Measurements from ENCODE around the gene PM20D1. TPM values are rescaled to one million over a fixed set of nuclear protein-coding genes. Genes with fewer than 3 reads are reported as not detected.
"Not testable (repeated sequence)": the region's sequence is repeated elsewhere in the genome, so short reads cannot be mapped to it uniquely, and the experiment has no call there.

Gene PM20D1
- total RNA-seq, 2 donors from 2014 or later = 0.44 to 0.96 TPM

DNA sequence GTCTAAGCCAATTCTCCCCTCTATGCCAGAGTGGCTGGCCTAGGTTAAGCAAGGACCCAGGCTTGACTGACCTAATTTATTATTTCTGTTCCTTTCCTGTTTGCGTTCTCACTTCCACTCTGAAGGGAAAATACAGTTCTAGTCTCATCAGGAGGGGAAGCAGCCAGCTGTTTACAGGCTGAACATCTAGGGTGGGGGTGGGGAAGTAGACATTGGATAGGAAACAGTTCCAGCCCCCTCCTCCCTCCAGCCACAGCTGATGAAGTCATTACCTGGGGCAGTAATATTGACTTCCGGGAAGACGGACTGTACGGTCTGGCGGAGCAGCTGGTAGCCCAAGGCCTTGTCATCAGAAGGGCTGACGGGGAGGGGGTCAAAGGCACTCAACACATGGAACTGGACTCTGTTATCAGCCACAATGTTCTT, 17.6 kb downstream of the PM20D1 start:
- no peaks in the 10 kb centered on the region for H3K9me3 Mint-ChIP-seq
- no peak overlapping the region for H3K4me3 Mint-ChIP-seq
- DNase-seq (no peak), ATAC-seq (replicated peaks in 1 of 2) (no peak)
- H3K27ac Mint-ChIP-seq = no peak overlapping the region
- H3K36me3 Mint-ChIP-seq (ENCODE audit: insufficient read depth in 2 of 2) = no peaks in the 10 kb centered on the region
- H3K27me3 Mint-ChIP-seq (ENCODE audit: low read depth) = no peaks in the 10 kb centered on the region
- H3K4me1 Mint-ChIP-seq (ENCODE audit: low read depth) = no peaks in the 10 kb centered on the region

DNA sequence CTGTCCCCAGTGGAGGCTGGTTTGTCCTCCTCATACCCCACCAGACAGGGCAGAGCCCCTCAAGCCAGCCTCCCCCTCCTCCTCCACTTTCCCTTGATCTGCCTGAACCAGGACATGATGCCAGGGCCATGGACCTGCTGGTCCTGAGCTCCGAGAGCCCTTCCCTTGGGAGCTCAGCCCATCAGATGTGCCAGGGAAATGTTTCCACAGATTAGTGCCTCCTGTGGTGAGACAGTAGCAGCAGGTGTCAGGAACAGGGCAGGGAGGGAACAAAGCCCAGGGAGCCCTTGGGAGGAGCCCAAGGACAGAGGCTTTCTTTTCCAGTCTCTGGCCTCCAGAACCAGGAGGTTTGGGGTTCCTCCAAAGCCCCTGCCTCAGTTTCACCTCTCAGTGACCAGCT, 22.3 kb downstream of the PM20D1 start:
- no peak overlapping the region for H3K4me3 Mint-ChIP-seq
- no peaks in the 10 kb centered on the region for H3K27me3 Mint-ChIP-seq (ENCODE audit: low read depth)
- ATAC-seq (replicated peaks in 1 of 2) (no peak), DNase-seq (no peak)
- peaks cover 2 to 4% of the 10 kb centered on the region in 2 donors for H3K9me3 Mint-ChIP-seq
- no peak overlapping the region for H3K27ac Mint-ChIP-seq
- peaks cover 0 to 3% of the 10 kb centered on the region in 2 donors for H3K36me3 Mint-ChIP-seq (ENCODE audit: insufficient read depth in 2 of 2)
- peaks cover 20% of the 10 kb centered on the region for H3K4me1 Mint-ChIP-seq (ENCODE audit: low read depth)

GRCh38 chr1:205826995-205827394, 22.9 kb downstream of the PM20D1 start:
- no peak overlapping the region for H3K4me3 Mint-ChIP-seq
- peaks cover 2 to 4% of the 10 kb centered on the region in 2 donors for H3K9me3 Mint-ChIP-seq
- H3K27ac Mint-ChIP-seq = no peak overlapping the region
- no peak for DNase-seq
- peaks cover 20% of the 10 kb centered on the region for H3K4me1 Mint-ChIP-seq (ENCODE audit: low read depth)
- H3K27me3 Mint-ChIP-seq (ENCODE audit: low read depth) = no peaks in the 10 kb centered on the region
- ATAC-seq (replicated peaks in 1 of 2) = no peak
- H3K36me3 Mint-ChIP-seq (ENCODE audit: insufficient read depth in 2 of 2) = peaks cover 0 to 3% of the 10 kb centered on the region in 2 donors

DNA sequence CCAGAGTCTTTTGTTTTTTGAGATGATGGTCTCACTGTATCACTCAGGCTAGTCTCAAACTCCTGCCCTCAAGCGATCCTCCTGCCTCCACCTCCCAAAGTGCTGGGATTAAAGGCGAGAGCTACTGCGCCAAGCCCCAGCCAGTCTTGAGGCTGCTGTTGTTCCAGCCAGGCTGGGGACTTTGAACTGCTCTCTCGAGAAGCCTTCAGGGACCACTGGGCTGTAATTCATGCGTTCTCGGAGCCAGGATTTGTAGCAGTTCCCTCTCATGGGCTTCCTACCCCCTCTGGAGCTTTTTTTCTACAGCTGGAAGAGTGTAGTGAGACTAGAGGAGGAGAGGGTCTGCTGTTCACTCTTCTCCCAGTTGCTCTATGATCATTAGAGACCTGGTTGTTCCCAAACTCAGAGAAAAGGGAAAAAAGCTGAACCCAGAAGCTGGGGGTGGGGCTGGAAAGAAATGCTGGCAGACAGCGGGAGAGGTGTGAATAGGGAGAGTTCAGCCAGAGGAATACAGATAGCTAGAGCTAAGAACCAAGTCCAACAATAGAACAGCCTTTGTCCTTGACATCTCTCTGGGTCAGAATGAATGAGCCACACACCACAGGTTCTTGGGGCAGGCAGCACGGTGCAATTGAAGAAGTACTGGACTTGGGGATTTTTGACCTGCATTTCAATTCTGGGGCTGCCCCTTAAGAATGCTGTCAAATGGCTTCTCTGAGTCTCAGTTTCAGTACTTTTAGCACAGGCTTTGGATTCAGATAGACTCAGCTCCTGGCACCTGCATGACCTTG, 23.7 kb downstream of the PM20D1 start:
- H3K9me3 Mint-ChIP-seq = peaks cover 2 to 4% of the 10 kb centered on the region in 2 donors
- no peak overlapping the region for H3K4me3 Mint-ChIP-seq
- H3K27ac Mint-ChIP-seq = no peak overlapping the region
- H3K36me3 Mint-ChIP-seq (ENCODE audit: insufficient read depth in 2 of 2) = peaks cover 0 to 3% of the 10 kb centered on the region in 2 donors
- no peaks in the 10 kb centered on the region for H3K27me3 Mint-ChIP-seq (ENCODE audit: low read depth)
- H3K4me1 Mint-ChIP-seq (ENCODE audit: low read depth) = peaks cover 20% of the 10 kb centered on the region
- ATAC-seq (replicated peaks in 1 of 2) = peak; percentile 37 to 48
- DNase-seq = no peak

GRCh38 chr1:205824180-205824579, 25.8 kb downstream of the PM20D1 start:
- Mint-ChIP-seq H3K27ac (no peak overlapping the region), H3K4me1 (ENCODE audit: low read depth) (peaks cover 20% of the 10 kb centered on the region), H3K36me3 (ENCODE audit: insufficient read depth in 2 of 2) (peaks cover 0 to 3% of the 10 kb centered on the region in 2 donors), H3K9me3 (peaks cover 2 to 4% of the 10 kb centered on the region in 2 donors), H3K4me3 (no peak overlapping the region), H3K27me3 (ENCODE audit: low read depth) (no peaks in the 10 kb centered on the region)
- ATAC-seq (replicated peaks in 1 of 2) (peak in 1 of 2 donors; percentile 23), DNase-seq (no peak)

DNA sequence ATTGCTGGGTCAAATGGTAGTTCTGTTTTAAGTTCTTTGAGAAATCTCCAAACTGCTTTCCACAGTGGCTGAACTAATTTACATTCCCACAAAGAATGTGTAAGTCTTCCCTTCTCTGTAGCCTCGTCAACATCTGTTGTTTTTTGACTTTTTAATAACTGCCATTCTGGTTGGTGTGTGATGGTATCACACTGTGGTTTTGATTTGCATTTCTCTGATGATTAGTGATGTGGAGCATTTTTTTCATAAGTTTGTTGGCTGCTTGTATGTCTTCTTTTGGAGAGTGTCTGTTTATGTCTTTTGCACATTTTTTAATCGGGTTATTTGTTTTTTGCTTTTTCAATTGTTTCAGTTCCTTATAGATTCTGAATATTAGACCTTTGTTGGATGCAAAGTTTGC, 26.7 kb downstream of the PM20D1 start:
- H3K36me3 Mint-ChIP-seq (ENCODE audit: insufficient read depth in 2 of 2); H3K4me3 Mint-ChIP-seq; H3K27ac Mint-ChIP-seq; H3K9me3 Mint-ChIP-seq; H3K27me3 Mint-ChIP-seq (ENCODE audit: low read depth); ATAC-seq (replicated peaks in 1 of 2); DNase-seq: not testable (repeated sequence)
- H3K4me1 Mint-ChIP-seq (ENCODE audit: low read depth) = peaks cover 20% of the 10 kb centered on the region

GRCh38 chr1:205822397-205822796, 27.5 kb downstream of the PM20D1 start:
- no peaks in the 10 kb centered on the region for H3K27me3 Mint-ChIP-seq (ENCODE audit: low read depth)
- peaks cover 0 to 3% of the 10 kb centered on the region in 2 donors for H3K36me3 Mint-ChIP-seq (ENCODE audit: insufficient read depth in 2 of 2)
- no peak overlapping the region for H3K4me3 Mint-ChIP-seq
- DNase-seq (no peak), ATAC-seq (replicated peaks in 1 of 2) (no peak)
- peaks cover 20% of the 10 kb centered on the region for H3K4me1 Mint-ChIP-seq (ENCODE audit: low read depth)
- no peak overlapping the region for H3K27ac Mint-ChIP-seq
- H3K9me3 Mint-ChIP-seq = peaks cover 2 to 4% of the 10 kb centered on the region in 2 donors

DNA sequence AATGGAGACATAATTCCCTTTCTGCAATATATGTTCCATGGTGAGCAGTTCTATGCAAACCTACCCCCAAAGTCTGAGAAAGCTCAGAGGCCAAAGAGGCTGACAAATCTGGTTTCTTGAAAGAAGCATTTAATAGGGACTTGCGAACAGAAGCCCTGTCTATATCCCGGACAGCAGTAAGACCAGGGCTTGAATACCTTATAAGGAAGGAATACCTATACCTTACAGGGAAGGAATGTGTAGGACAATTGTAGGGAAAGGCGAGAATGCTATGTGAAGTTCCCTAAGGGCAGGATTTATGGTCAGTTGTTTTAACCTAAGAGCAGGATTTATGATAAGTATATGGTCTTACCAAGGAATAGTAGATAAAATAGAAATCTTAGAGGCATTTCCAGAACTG, 31.9 kb downstream of the PM20D1 start:
- peaks cover 1 to 3% of the 10 kb centered on the region in 2 donors for H3K36me3 Mint-ChIP-seq (ENCODE audit: insufficient read depth in 2 of 2)
- DNase-seq = no peak

DNA sequence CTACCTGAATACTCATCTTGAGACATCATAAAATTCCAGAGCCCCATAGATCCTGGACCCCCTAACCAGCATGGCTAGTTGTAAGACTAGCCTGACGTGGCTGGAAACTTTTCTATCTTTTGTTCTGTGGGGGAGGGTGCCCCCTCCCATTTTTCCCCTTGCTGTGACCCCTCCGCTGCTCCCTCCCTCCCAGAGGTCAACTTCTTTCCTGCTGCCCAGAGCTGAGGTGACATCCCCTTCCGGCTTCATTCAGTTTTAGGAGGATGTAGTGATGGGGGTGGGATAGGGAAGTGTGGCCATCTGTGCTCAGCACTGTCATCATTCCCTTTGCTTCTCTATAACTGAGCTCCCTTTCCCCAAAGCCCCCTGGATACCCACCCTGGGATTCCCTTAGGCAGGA, 32.6 kb downstream of the PM20D1 start:
- no peaks in the 10 kb centered on the region for H3K9me3 Mint-ChIP-seq
- H3K27ac Mint-ChIP-seq = no peak overlapping the region
- H3K27me3 Mint-ChIP-seq (ENCODE audit: low read depth) = no peaks in the 10 kb centered on the region
- no peak overlapping the region for H3K4me3 Mint-ChIP-seq
- no peak for ATAC-seq (replicated peaks in 1 of 2)
- peaks cover 10% of the 10 kb centered on the region for H3K4me1 Mint-ChIP-seq (ENCODE audit: low read depth)
- DNase-seq = no peak
- H3K36me3 Mint-ChIP-seq (ENCODE audit: insufficient read depth in 2 of 2) = peaks cover 1 to 3% of the 10 kb centered on the region in 2 donors

More for the DNA sequence above, 31.9 kb downstream of the PM20D1 start:
- Mint-ChIP-seq H3K27ac (no peak overlapping the region), H3K9me3 (no peaks in the 10 kb centered on the region), H3K4me1 (ENCODE audit: low read depth) (peaks cover 9% of the 10 kb centered on the region), H3K4me3 (no peak overlapping the region), H3K27me3 (ENCODE audit: low read depth) (no peaks in the 10 kb centered on the region)
- ATAC-seq (replicated peaks in 1 of 2) = no peak

DNA sequence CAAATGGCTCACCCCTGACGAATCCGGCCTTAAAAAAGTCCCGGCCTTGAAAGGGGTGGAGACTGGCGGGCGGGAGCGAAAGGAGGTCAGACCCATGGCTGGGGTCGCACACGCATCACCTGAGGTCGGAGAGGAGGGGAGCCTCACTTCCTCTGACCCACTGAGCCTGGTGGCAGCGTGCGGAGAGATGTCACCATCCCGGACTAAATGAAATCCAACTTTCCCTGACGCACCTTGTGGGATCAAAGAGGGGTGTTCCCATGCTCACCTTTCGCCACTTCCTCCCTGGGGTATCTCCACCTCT, 36.2 kb downstream of the PM20D1 start:
- Mint-ChIP-seq H3K27me3 (ENCODE audit: low read depth) (no peaks in the 10 kb centered on the region), H3K4me3 (peak overlapping the region; percentile 93 to 97), H3K36me3 (ENCODE audit: insufficient read depth in 2 of 2) (peaks cover 1 to 5% of the 10 kb centered on the region in 2 donors), H3K9me3 (no peaks in the 10 kb centered on the region), H3K4me1 (ENCODE audit: low read depth) (peaks cover 42% of the 10 kb centered on the region), H3K27ac (peak overlapping the region; percentile 91)
- ATAC-seq (replicated peaks in 1 of 2) = no peak
- no peak for DNase-seq

GRCh38 chr1:205812878-205813754, 36.8 kb downstream of the PM20D1 start, which contains the start of gene SLC41A1:
TSS of gene SLC41A1 (minus strand) at chr1:205813198. CDS start at chr1:205810441, 2,757 bp downstream.
- Mint-ChIP-seq H3K36me3 (ENCODE audit: insufficient read depth in 2 of 2) (peaks cover 1 to 5% of the 10 kb centered on the region in 2 donors), H3K27me3 (ENCODE audit: low read depth) (no peaks in the 10 kb centered on the region), H3K9me3 (no peaks in the 10 kb centered on the region), H3K27ac (peak within 1 kb of the TSS; percentile 91), H3K4me3 (peak within 1 kb of the TSS; percentile 93 to 97), H3K4me1 (ENCODE audit: low read depth) (peaks cover 48% of the 10 kb centered on the region)
- ATAC-seq (replicated peaks in 1 of 2) (peak; percentile 94 to 95), DNase-seq (peak; percentile 90)

DNA sequence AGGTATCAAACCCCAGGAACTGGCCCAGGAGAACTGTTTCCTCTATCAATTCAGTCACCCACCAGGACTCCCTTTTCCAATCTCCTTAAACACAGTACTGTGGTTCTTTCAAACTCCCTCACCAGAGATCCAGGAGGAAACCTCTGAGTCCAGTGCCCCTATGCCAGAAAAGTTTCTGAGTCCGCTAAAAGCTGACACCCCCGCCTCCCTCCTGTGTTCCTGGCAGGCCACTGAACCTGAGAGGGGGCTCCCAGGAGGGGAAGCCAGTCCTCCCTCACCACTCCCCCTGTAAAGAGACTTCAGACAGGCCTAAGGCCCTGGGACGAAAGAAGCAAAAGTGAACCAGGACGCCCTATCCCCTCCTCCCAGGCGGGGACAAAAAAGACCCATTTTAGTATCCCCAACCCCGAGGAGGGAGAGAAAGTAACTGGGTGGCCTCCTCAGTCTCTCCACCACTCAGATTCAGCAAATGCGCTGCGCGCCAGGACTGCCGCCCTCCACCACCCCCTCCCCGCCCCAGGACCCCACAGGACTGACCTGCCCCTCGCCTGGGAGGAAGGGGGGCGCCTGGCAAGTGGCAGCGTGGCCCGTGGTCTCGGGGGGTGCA, 37.6 kb downstream of the PM20D1 start:
- H3K4me1 Mint-ChIP-seq (ENCODE audit: low read depth) = peaks cover 54% of the 10 kb centered on the region
- ATAC-seq (replicated peaks in 1 of 2) (peak; percentile 36 to 41), DNase-seq (peak; percentile 24 to 26)
- H3K27me3 Mint-ChIP-seq (ENCODE audit: low read depth) = no peaks in the 10 kb centered on the region
- no peaks in the 10 kb centered on the region for H3K9me3 Mint-ChIP-seq
- H3K4me3 Mint-ChIP-seq = peak overlapping the region; percentile 93 to 97
- H3K27ac Mint-ChIP-seq = peak overlapping the region; percentile 90
- peaks cover 1 to 5% of the 10 kb centered on the region in 2 donors for H3K36me3 Mint-ChIP-seq (ENCODE audit: insufficient read depth in 2 of 2)

DNA sequence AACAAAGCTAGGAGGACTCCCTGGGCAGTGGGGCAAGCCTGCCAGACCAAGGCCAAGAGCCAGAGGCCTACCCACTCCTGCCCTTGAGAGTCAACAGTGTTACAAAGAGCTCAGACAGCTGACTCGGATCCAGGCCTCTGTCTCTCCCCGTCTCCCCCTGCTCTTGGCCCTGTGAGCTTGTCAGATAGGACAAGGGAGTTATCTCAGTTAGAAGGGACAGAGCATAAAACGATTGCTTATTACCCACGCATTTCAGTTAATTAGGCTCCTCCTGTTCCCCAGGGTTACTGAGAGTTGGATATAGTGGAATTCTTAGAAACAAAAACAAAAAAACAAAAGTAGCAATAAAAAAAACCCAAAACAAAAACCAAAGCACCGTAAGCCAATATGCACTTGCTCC, 38.3 kb downstream of the PM20D1 start:
- no peaks in the 10 kb centered on the region for H3K9me3 Mint-ChIP-seq
- peaks cover 1 to 5% of the 10 kb centered on the region in 2 donors for H3K36me3 Mint-ChIP-seq (ENCODE audit: insufficient read depth in 2 of 2)
- DNase-seq = no peak
- peak overlapping the region; percentile 90 for H3K27ac Mint-ChIP-seq
- ATAC-seq (replicated peaks in 1 of 2) = no peak
- H3K27me3 Mint-ChIP-seq (ENCODE audit: low read depth) = no peaks in the 10 kb centered on the region
- peaks cover 62% of the 10 kb centered on the region for H3K4me1 Mint-ChIP-seq (ENCODE audit: low read depth)
- H3K4me3 Mint-ChIP-seq = peak overlapping the region; percentile 93 to 97
